SK-N-SH treated with all-trans-retinoic acid at 6 μM for 48 hours (cell line): ENCODE data around the gene NCK2.

Experiments used
- ATAC-seq: fragments of 200-7000 bp; cut with Tn5 transposase; 3 replicates; pipeline ENCODE4 v1.9.1; 2020; ENCODE audit warnings: mild to moderate bottlenecking, moderate library complexity
- ARNTL ChIP-seq: fragments of 450-650 bp; formaldehyde crosslinking; IDR thresholded peaks from 2 replicates; pipeline ENCODE4 v1.5.0; 2020; ENCODE audit warnings: low read depth, mild to moderate bottlenecking, moderate library complexity, borderline replicate concordance
- BACH2 ChIP-seq: fragments of 250-450 bp; sonication (Bioruptor Pico); IDR thresholded peaks from 2 replicates; pipeline ENCODE4 v1.9.0; 2021; ENCODE audit warnings: mild to moderate bottlenecking, borderline replicate concordance
- CREB5 ChIP-seq: fragments of 250-450 bp; sonication (Bioruptor Pico); IDR thresholded peaks from 2 replicates; pipeline ENCODE4 v1.5.1; 2020; ENCODE audit warnings: low read depth, mild to moderate bottlenecking, moderate library complexity
- CSDC2 ChIP-seq: fragments of 250-450 bp; sonication (Bioruptor Pico); IDR thresholded peaks from 2 replicates; pipeline ENCODE4 v1.5.0; 2020; ENCODE audit warnings: mild to moderate bottlenecking, moderate library complexity
- CSRNP3 ChIP-seq: fragments of 250-450 bp; sonication (Bioruptor Pico); IDR thresholded peaks from 2 replicates; pipeline ENCODE4 v1.5.1; 2021; ENCODE audit warnings: mild to moderate bottlenecking, moderate library complexity
- ESRRG ChIP-seq: fragments of 250-450 bp; sonication (Bioruptor Pico); IDR thresholded peaks from 2 replicates; pipeline ENCODE4 v1.6.1; 2021; ENCODE audit warnings: mild to moderate bottlenecking
- GLIS3 ChIP-seq: fragments of 250-450 bp; sonication (Bioruptor Pico); IDR thresholded peaks from 2 replicates; pipeline ENCODE4 v1.5.0; 2020; ENCODE audit warnings: mild to moderate bottlenecking, moderate library complexity
- ISL1 ChIP-seq: fragments of 250-450 bp; sonication (Bioruptor Pico); IDR thresholded peaks from 2 replicates; pipeline ENCODE4 v2.1.2; 2022; ENCODE audit warnings: mild to moderate bottlenecking, moderate library complexity
- OSR1 ChIP-seq: fragments of 250-450 bp; sonication (Bioruptor Pico); IDR thresholded peaks from 2 replicates; pipeline ENCODE4 v1.8.0; 2022; ENCODE audit warnings: moderate library complexity, mild to moderate bottlenecking, inconsistent platforms
- PATZ1 ChIP-seq: fragments of 250-450 bp; sonication (Bioruptor Pico); IDR thresholded peaks from 2 replicates; pipeline ENCODE4 v1.8.0; 2020; ENCODE audit warnings: mild to moderate bottlenecking, moderate library complexity, borderline replicate concordance
- PPARA ChIP-seq: fragments of 250-450 bp; sonication (Bioruptor Pico); IDR thresholded peaks from 2 replicates; pipeline ENCODE4 v1.5.0; 2020; ENCODE audit warnings: mild to moderate bottlenecking, borderline replicate concordance
- RARB ChIP-seq: fragments of 250-450 bp; sonication (Bioruptor Pico); IDR thresholded peaks from 2 replicates; pipeline ENCODE4 v1.8.0; 2021; ENCODE audit warnings: mild to moderate bottlenecking, moderate library complexity
- SNAI2 ChIP-seq: fragments of 250-450 bp; sonication (Bioruptor Pico); IDR thresholded peaks from 2 replicates; pipeline ENCODE4 v1.5.0; 2020; ENCODE audit warnings: mild to moderate bottlenecking, moderate library complexity
- TCF4 ChIP-seq: fragments of 250-450 bp; sonication (Bioruptor Pico); IDR thresholded peaks from 2 replicates; pipeline ENCODE4 v1.8.0; 2021; ENCODE audit warnings: mild to moderate bottlenecking, moderate library complexity, borderline replicate concordance
- TOX ChIP-seq: fragments of 250-450 bp; sonication (Bioruptor Pico); IDR thresholded peaks from 2 replicates; pipeline ENCODE4 v1.8.0; 2021; ENCODE audit warnings: mild to moderate bottlenecking, moderate library complexity, borderline replicate concordance
- ZC3H10 ChIP-seq: fragments of 250-450 bp; sonication (Bioruptor Pico); IDR thresholded peaks from 2 replicates; pipeline ENCODE4 v1.5.1; 2021; ENCODE audit warnings: mild to moderate bottlenecking, moderate library complexity
- ZFP3 ChIP-seq: fragments of 250-450 bp; sonication (Bioruptor Pico); IDR thresholded peaks from 2 replicates; pipeline ENCODE4 v1.5.0; 2020; ENCODE audit warnings: mild to moderate bottlenecking, moderate library complexity
- ZFP30 ChIP-seq: fragments of 450-650 bp; formaldehyde crosslinking; IDR thresholded peaks from 2 replicates; pipeline ENCODE4 v1.5.0; 2022; ENCODE audit warnings: mild to moderate bottlenecking, moderate library complexity
- ZNF565 ChIP-seq: fragments of 450-650 bp; formaldehyde crosslinking; conservative IDR thresholded peaks from 2 replicates; pipeline ENCODE4 v1.5.0; 2020; ENCODE audit warnings: low read depth, mild to moderate bottlenecking, moderate library complexity
- ZNF70 ChIP-seq: fragments of 450-650 bp; formaldehyde crosslinking; IDR thresholded peaks from 2 replicates; pipeline ENCODE4 v1.5.0; 2020; ENCODE audit warnings: mild to moderate bottlenecking, moderate library complexity
- ZNF8 ChIP-seq: fragments of 450-650 bp; formaldehyde crosslinking; IDR thresholded peaks from 2 replicates; pipeline ENCODE4 v1.5.0; 2020; ENCODE audit warnings: mild to moderate bottlenecking, moderate library complexity

The NCK2 gene

GRCh38 chr2:105797298-105797819 is 52.6 kb downstream of the NCK2 start:
- no peak; the same call in 2 of the 3 replicates for ATAC-seq
- TF ChIP-seq ZNF70, result no peak
- TF ChIP-seq PATZ1 (CRISPR knock-in tag), result no peak
- no peak for TF ChIP-seq ZNF565 (CRISPR knock-in tag)
- TF ChIP-seq SNAI2 (CRISPR knock-in tag), result no peak
- TF ChIP-seq ESRRG (CRISPR knock-in tag), result no peak
- no peak for TF ChIP-seq RARB
- TF ChIP-seq ZFP30 (CRISPR knock-in tag), result no peak

- ATAC-seq, result no peak
- no peak for TF ChIP-seq TCF4 (CRISPR knock-in tag)
- TF ChIP-seq SNAI2 (CRISPR knock-in tag), result no peak
- no peak for TF ChIP-seq ZFP3 (CRISPR knock-in tag)
- no peak for TF ChIP-seq RARB
Measured at GRCh38 chr2:105798595-105798994, 53.9 kb downstream of the NCK2 start.

GRCh38 chr2:105800036-105800713 is 55.5 kb downstream of the NCK2 start:
- TF ChIP-seq GLIS3 (no peak), CSRNP3 (CRISPR knock-in tag) (no peak), ISL1 (CRISPR knock-in tag) (no peak), PPARA (CRISPR knock-in tag) (no peak), TCF4 (CRISPR knock-in tag) (no peak), ZFP30 (CRISPR knock-in tag) (no peak), ARNTL (CRISPR knock-in tag) (no peak), OSR1 (CRISPR knock-in tag) (no peak)
- ATAC-seq, result no peak

GRCh38 chr2:105800953-105801635 is 56.4 kb downstream of the NCK2 start:
- no peak for TF ChIP-seq ZNF565 (CRISPR knock-in tag)
- no peak for TF ChIP-seq ZFP3 (CRISPR knock-in tag)
- TF ChIP-seq ISL1 (CRISPR knock-in tag), result no peak
- TF ChIP-seq ZFP30 (CRISPR knock-in tag), result no peak
- TF ChIP-seq TOX (CRISPR knock-in tag), result no peak
- no peak for TF ChIP-seq CREB5
- TF ChIP-seq ZNF8 (CRISPR knock-in tag), result no peak
- TF ChIP-seq SNAI2 (CRISPR knock-in tag), result no peak
- no peak for TF ChIP-seq CSRNP3 (CRISPR knock-in tag)
- no peak for TF ChIP-seq BACH2
- no peak for TF ChIP-seq ZC3H10 (CRISPR knock-in tag)
- TF ChIP-seq CSDC2 (CRISPR knock-in tag), result no peak
- TF ChIP-seq ESRRG (CRISPR knock-in tag), result no peak
- TF ChIP-seq TCF4 (CRISPR knock-in tag), result no peak
- no peak for TF ChIP-seq OSR1 (CRISPR knock-in tag)
- ATAC-seq, result no peak
